Panc1 (cell line): ENCODE data around the gene MCM9.

Experiments used
- POLR2AphosphoS5 ChIP-seq: IDR thresholded peaks from 2 replicates; pipeline ENCODE4 v1.6.1; 2012; ENCODE audit warnings: mild to moderate bottlenecking, low read depth, low read length, moderate library complexity
- SIN3A ChIP-seq: IDR thresholded peaks from 2 replicates; pipeline ENCODE4 v1.6.1; 2012; ENCODE audit warnings: low read depth, mild to moderate bottlenecking, low read length, moderate library complexity, borderline replicate concordance; ENCODE audit not compliant: insufficient read depth
- TF ChIP-seq, protein P1 (sequence below): fragments of 450-650 bp; IDR thresholded peaks from 2 replicates; pipeline ENCODE4 v1.5.1; 2017; ENCODE audit warnings: mild to moderate bottlenecking
- TF ChIP-seq, protein P2 (sequence below), 2 experiments: IDR thresholded peaks; 2 replicates each; pipeline ENCODE4 v1.6.1; 2011 to 2012; ENCODE audit warnings: low read depth in 2 of 2, control low read depth in 1 of 2, low read length in 1 of 2, mild to moderate bottlenecking in 1 of 2, moderate library complexity in 1 of 2; ENCODE audit not compliant: insufficient read depth in 1 of 2

DNA sequence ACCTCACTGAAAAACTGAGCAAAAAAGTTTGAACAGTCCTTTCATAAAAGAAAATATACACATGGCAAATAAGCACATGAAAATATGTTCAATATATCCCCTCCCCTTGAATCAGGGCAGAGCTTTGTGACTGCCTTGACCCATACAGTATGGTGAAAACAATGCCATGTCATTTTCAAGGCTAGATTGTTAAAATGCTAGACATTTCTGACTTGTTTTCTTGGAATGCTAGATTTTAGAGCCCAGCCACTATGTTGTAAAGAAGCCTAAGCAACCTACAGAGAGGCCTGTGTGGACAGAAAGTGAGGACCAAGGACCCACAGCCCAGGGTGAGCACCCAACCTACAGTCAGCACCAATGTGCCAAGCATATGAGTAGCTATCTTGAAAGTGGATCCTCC is 58.1 kb downstream of the MCM9 start:
- TF ChIP-seq, protein P1, sequence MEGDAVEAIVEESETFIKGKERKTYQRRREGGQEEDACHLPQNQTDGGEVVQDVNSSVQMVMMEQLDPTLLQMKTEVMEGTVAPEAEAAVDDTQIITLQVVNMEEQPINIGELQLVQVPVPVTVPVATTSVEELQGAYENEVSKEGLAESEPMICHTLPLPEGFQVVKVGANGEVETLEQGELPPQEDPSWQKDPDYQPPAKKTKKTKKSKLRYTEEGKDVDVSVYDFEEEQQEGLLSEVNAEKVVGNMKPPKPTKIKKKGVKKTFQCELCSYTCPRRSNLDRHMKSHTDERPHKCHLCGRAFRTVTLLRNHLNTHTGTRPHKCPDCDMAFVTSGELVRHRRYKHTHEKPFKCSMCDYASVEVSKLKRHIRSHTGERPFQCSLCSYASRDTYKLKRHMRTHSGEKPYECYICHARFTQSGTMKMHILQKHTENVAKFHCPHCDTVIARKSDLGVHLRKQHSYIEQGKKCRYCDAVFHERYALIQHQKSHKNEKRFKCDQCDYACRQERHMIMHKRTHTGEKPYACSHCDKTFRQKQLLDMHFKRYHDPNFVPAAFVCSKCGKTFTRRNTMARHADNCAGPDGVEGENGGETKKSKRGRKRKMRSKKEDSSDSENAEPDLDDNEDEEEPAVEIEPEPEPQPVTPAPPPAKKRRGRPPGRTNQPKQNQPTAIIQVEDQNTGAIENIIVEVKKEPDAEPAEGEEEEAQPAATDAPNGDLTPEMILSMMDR = no peak
- TF ChIP-seq, protein P2, sequence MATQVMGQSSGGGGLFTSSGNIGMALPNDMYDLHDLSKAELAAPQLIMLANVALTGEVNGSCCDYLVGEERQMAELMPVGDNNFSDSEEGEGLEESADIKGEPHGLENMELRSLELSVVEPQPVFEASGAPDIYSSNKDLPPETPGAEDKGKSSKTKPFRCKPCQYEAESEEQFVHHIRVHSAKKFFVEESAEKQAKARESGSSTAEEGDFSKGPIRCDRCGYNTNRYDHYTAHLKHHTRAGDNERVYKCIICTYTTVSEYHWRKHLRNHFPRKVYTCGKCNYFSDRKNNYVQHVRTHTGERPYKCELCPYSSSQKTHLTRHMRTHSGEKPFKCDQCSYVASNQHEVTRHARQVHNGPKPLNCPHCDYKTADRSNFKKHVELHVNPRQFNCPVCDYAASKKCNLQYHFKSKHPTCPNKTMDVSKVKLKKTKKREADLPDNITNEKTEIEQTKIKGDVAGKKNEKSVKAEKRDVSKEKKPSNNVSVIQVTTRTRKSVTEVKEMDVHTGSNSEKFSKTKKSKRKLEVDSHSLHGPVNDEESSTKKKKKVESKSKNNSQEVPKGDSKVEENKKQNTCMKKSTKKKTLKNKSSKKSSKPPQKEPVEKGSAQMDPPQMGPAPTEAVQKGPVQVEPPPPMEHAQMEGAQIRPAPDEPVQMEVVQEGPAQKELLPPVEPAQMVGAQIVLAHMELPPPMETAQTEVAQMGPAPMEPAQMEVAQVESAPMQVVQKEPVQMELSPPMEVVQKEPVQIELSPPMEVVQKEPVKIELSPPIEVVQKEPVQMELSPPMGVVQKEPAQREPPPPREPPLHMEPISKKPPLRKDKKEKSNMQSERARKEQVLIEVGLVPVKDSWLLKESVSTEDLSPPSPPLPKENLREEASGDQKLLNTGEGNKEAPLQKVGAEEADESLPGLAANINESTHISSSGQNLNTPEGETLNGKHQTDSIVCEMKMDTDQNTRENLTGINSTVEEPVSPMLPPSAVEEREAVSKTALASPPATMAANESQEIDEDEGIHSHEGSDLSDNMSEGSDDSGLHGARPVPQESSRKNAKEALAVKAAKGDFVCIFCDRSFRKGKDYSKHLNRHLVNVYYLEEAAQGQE (IDR thresholded peaks at IDR 0.05; ENCODE audit: insufficient read depth in 1 of 2, low read depth in 2 of 2, low read length in 1 of 2) = no peak
- TF ChIP-seq SIN3A (no peak), POLR2AphosphoS5 (no peak)
